Motor neuron (in vitro differentiated cells): ENCODE data around the gene ACMSD. TPM values are rescaled to one million over a fixed set of nuclear protein-coding genes. Genes with fewer than 3 reads are reported as not detected.
A peak's percentile ranks its signal among the peaks of the same experiment; 100 is the strongest.
"Not testable (repeated sequence)": the region's sequence is repeated elsewhere in the genome, so short reads cannot be mapped to it uniquely, and the experiment has no call there.

ENCODE experiments used
- ATAC-seq, 8 experiments: fragments of 200-7000 bp; cut with Tn5 transposase; replicated peaks in 6 of 8; 2 replicates each; pipeline ENCODE4 v1.8.0; 2021; ENCODE audit warnings: mild to moderate bottlenecking in 8 of 8, moderate library complexity in 8 of 8
- H3K27ac ChIP-seq, 2 donors: fragments of 250-450 bp; sonication (Bioruptor Pico); 2 replicates each; pipeline ENCODE4 v1.9.0; 2021; ENCODE audit warnings: antibody characterized with exemption in 2 of 2, mild to moderate bottlenecking in 2 of 2, moderate library complexity in 1 of 2
- H3K4me1 ChIP-seq, 2 donors: fragments of 250-450 bp; sonication (Bioruptor Pico); replicated peaks in 1 of 2; 2 replicates each; pipeline ENCODE4 v1.6.1; 2021; ENCODE audit warnings: antibody characterized with exemption in 2 of 2, mild to moderate bottlenecking in 2 of 2, moderate library complexity in 1 of 2
- H3K4me3 ChIP-seq, 5 donors: fragments of 250-450 bp; sonication (Bioruptor Pico); 2 replicates each; pipeline ENCODE4 v1.9.0; 2021; ENCODE audit warnings: antibody characterized with exemption in 5 of 5, mild to moderate bottlenecking in 5 of 5, moderate library complexity in 4 of 5
- WGBS, 10 experiments: fragments of 450-650 bp; shearing (Covaris generic); methylation state at CpG; one replicate each; pipeline ENCODE4 v1.0.0; 2022; 5-methylcytosine and 5-hydroxymethylcytosine counted together
- in situ Hi-C, 9 experiments: fragments of 400-800 bp; cut with MboI; loops; one replicate each; pipeline ENCODE4 v1.15.0; 2021; ENCODE audit warnings: low sequenced_read_pairs in 9 of 9, low pct_unique_long_range_greater_than_20kb in 2 of 9; ENCODE audit not compliant: unreplicated experiment in 9 of 9
- total RNA-seq, 8 experiments: library from RNA; unstranded; fragments of 300-600 nt; gene quantifications; 2 replicates each; pipeline versions ENCODE4 v1.2.3 to v1.2.4, GENCODE V29; 2022

ACMSD gene
- 1 to 10 TPM in 1 of 8 experiments, under 1 TPM in 6, not detected in 1; 0.16 to 1.5 (median 0.37) TPM for total RNA-seq

GRCh38 chr2:134838143-134838620 is at the start of gene ACMSD:
ACMSD (plus strand) TSS chr2:134838616; CDS start chr2:134838683, 67 bp downstream.
- in situ Hi-C loops, result no loop called here
- ATAC-seq, result no peak
- H3K27ac ChIP-seq, result no peak within 1 kb of the TSS

DNA sequence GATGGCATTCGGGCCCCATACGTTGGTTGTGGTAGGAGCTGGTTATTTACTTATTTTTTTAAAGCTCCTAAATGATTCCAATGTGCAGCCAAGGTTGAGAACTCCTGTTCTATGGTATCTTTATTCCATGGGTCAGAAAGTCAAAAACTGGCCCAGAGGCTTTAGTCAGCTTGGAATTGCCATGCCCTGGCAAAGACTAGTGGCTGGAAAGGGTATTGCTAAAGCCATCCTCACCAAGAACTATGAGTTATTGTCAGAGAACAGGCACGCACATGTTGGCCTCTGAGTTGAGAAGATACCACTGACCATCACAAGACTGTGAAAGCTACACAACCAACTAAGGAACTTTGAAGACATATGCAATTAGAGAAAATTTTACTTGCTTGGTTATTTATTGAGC is 47.9 kb upstream of the ACMSD start:
- no peak overlapping the region for H3K27ac ChIP-seq
- in situ Hi-C loops, result no loop called here
- ATAC-seq, result no peak
- WGBS, 10 experiments, result 11 to 100% (median 79%) methylated on average over 1 to 3 of the region's 3 CpGs
- no peak overlapping the region for H3K4me3 ChIP-seq
- peaks cover 0 to 3% of the 10 kb centered on the region in 2 donors for H3K4me1 ChIP-seq

More at GRCh38 chr2:134838143-134838620, at the start of gene ACMSD:
- Histone ChIP-seq H3K4me3 (no peak within 1 kb of the TSS), H3K4me1 (no peaks in the 10 kb centered on the region)

- WGBS, 10 experiments, result 0 to 100% (median 87%) methylated on average over 1 to 3 of the region's 3 CpGs; no CpG with 5 or more reads in 4 of the 10 experiments
- Histone ChIP-seq H3K4me1 (peaks cover 0 to 3% of the 10 kb centered on the region in 2 donors), H3K4me3 (no peak overlapping the region), H3K27ac (no peak overlapping the region)
- peak in 1 of 8 experiments; percentile 10 for ATAC-seq
- in situ Hi-C loops, result no loop called here
Measured at GRCh38 chr2:134791616-134792015, 46.8 kb upstream of the ACMSD start.

DNA sequence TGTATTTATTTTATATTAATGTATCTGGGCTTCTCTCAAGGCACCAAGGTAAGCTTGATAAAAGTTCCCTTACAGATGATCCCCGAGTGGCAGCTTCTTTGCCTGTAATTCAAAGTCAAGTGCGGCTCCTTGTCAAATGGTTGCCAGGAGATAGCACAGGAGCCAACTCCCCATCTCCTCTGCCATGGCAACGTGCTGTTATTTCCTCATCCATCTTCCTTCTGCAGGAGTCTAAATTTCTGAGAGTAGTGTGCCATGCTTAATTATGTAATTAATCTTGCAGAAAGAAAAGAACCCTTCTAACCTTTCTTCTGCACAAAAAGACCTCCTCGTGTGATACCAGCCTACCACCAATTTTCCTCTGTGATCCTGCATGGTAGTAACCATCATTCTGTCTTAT is 46.2 kb upstream of the ACMSD start:
- H3K4me1 ChIP-seq, result peaks cover 0 to 3% of the 10 kb centered on the region in 2 donors
- in situ Hi-C loops, result no loop called here
- peak in 5 of 8 experiments; percentile 40 to 89 (median 71) for ATAC-seq
- H3K27ac ChIP-seq, result no peak overlapping the region
- no peak overlapping the region for H3K4me3 ChIP-seq
- 0 to 39% (median 10%) methylated on average over 1 to 4 of the region's 4 CpGs; no CpG with 5 or more reads in 3 of the 10 experiments for WGBS, 10 experiments

- in situ Hi-C loops, result no loop called here
- Histone ChIP-seq H3K4me1 (peaks cover 0 to 3% of the 10 kb centered on the region in 2 donors), H3K4me3 (no peak overlapping the region), H3K27ac (no peak overlapping the region)
- no peak for ATAC-seq
- WGBS, 10 experiments, result 0 to 100% (median 83%) methylated on average over 1 to 4 of the region's 4 CpGs; no CpG with 5 or more reads in 2 of the 10 experiments
Measured at GRCh38 chr2:134795765-134796164, 42.7 kb upstream of the ACMSD start.

- ATAC-seq, result no peak
- in situ Hi-C loops, result no loop called here
- Histone ChIP-seq H3K27ac (no peak overlapping the region), H3K4me3 (no peak overlapping the region), H3K4me1 (peaks cover 0 to 3% of the 10 kb centered on the region in 2 donors)
- 20 to 65% methylated on average over 2 of the region's 2 CpGs; no CpG with 5 or more reads in 8 of the 10 experiments for WGBS, 10 experiments
Measured at GRCh38 chr2:134796373-134796772, 42.0 kb upstream of the ACMSD start.

GRCh38 chr2:134799936-134800335 is 38.5 kb upstream of the ACMSD start:
- no peaks in the 10 kb centered on the region for H3K4me1 ChIP-seq
- in situ Hi-C loops, result no loop called here
- 40 to 100% (median 85%) methylated on average over 1 to 3 of the region's 3 CpGs; no CpG with 5 or more reads in 2 of the 10 experiments for WGBS, 10 experiments
- H3K4me3 ChIP-seq, result no peak overlapping the region
- no peak for ATAC-seq
- H3K27ac ChIP-seq, result no peak overlapping the region

GRCh38 chr2:134800341-134800740 is 38.1 kb upstream of the ACMSD start:
- in situ Hi-C loops, result no loop called here
- no peaks in the 10 kb centered on the region for H3K4me1 ChIP-seq
- H3K4me3 ChIP-seq, result no peak overlapping the region
- no peak for ATAC-seq
- WGBS, 10 experiments, result 0 to 90% (median 57%) methylated on average over 1 to 2 of the region's 2 CpGs; no CpG with 5 or more reads in 1 of the 10 experiments
- H3K27ac ChIP-seq, result no peak overlapping the region

GRCh38 chr2:134803609-134804405 is 34.6 kb upstream of the ACMSD start:
- H3K27ac ChIP-seq, ATAC-seq, H3K4me3 ChIP-seq, in situ Hi-C loops, H3K4me1 ChIP-seq: not testable (repeated sequence)
- WGBS, 10 experiments, result 10 to 80% (median 61%) methylated on average over 1 to 8 of the region's 13 CpGs; no CpG with 5 or more reads in 2 of the 10 experiments

DNA sequence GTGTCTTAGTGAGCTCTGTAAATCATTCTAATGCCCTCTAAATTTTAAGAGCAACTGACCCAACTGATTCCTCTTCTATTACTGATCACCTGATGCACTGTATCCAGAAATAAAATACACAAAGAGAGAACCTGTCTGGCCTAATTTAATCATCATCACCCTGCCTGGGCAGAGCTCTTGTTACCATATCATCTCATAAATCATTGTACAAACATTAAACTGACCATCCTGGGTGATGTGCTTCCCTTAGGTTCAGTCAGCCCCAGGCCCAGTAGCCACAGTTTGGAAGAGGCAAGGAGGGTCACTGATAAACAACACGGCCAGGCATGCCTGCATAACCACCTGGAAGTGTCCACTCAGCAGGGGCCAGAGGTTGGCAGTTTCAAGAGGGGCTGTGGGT is 22.7 kb upstream of the ACMSD start:
- 71 to 83% methylated on average over 1 of the region's 1 CpG; no CpG with 5 or more reads in 8 of the 10 experiments for WGBS, 10 experiments
- no peak for ATAC-seq
- in situ Hi-C loops, result no loop called here
- no peak overlapping the region for H3K4me3 ChIP-seq
- no peaks in the 10 kb centered on the region for H3K4me1 ChIP-seq
- no peak overlapping the region for H3K27ac ChIP-seq

DNA sequence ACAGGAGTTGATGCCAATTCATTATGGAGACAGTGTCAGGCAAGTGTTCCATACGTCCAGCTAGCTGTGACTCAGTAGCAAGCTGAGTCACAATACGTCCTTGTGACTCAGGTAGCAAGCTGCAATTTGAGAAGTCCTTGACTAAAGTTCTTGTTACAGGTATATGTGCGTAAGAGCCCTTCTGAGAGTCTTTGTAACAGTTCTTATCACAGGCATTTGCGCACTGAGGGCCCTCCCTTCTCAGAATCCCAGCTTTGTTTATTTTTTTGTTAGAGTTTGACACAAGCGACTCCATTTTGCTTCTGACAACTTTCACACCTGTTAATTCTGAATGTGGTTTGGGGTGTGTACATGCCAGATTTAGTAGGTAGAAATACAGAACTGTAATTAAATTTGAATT is 20.1 kb upstream of the ACMSD start:
- Histone ChIP-seq H3K27ac (no peak overlapping the region), H3K4me3 (no peak overlapping the region), H3K4me1 (no peaks in the 10 kb centered on the region)
- in situ Hi-C loops, result no loop called here
- ATAC-seq, result no peak
- whole genome bisulfite sequencing, 10 experiments, result 49 to 100% (median 75%) methylated on average over 2 to 4 of the region's 5 CpGs; no CpG with 5 or more reads in 3 of the 10 experiments

GRCh38 chr2:134819334-134819733 is 19.1 kb upstream of the ACMSD start:
- Histone ChIP-seq H3K4me3 (no peak overlapping the region), H3K27ac (no peak overlapping the region), H3K4me1 (no peaks in the 10 kb centered on the region)
- ATAC-seq, result peak in 4 of 8 experiments; percentile 63 to 100 (median 89)
- 0 to 84% (median 82%) methylated on average over 1 to 2 of the region's 2 CpGs; no CpG with 5 or more reads in 6 of the 10 experiments for WGBS, 10 experiments
- in situ Hi-C loops, result no loop called here

GRCh38 chr2:134823431-134823830 is 15.0 kb upstream of the ACMSD start:
- in situ Hi-C loops, result no loop called here
- Histone ChIP-seq H3K4me3 (no peak overlapping the region), H3K27ac (no peak overlapping the region), H3K4me1 (peaks cover 0 to 4% of the 10 kb centered on the region in 2 donors)
- no peak for ATAC-seq
- 0 to 100% (median 97%) methylated on average over 1 to 2 of the region's 2 CpGs; no CpG with 5 or more reads in 4 of the 10 experiments for WGBS, 10 experiments
